ENCODE data around the gene KLHL10. TPM values are rescaled to one million over a fixed set of nuclear protein-coding genes. Genes with fewer than 3 reads are reported as not detected.
A peak's percentile ranks its signal among the peaks of the same experiment; 100 is the strongest.

KLHL10 gene
- total and polyA plus RNA-seq, 2 of the 4 experiments (the other 2 are of a cell fraction), result 0.18 TPM; not detected in 1

GRCh38 chr17:41794540-41794975, 43.1 kb upstream of the KLHL10 start:
- ChIA-PET POLR2A (ENCODE audit: unreplicated experiment) (interaction anchor here (0.5 to 0.8 kb wide), 2 partner anchors 8 to 123 kb away, joined by 3 to 5 read pairs; no protein-coding TSS in a partner anchor), CTCF (no interaction called here)
- Histone ChIP-seq H3K4me3 (ENCODE audit: insufficient read depth, low read depth, low read length) (no peak overlapping the region), H2AK9ac (replicated peaks; ENCODE audit: low read depth, low read length, poor library complexity) (peak overlapping the region; percentile 58), H2BK5ac (ENCODE audit: low read depth, low read length, poor library complexity, severe bottlenecking) (no peak overlapping the region), H3K23ac (ENCODE audit: low read depth, low read length) (no peak overlapping the region), H2BK120ac (ENCODE audit: low read depth, low read length) (peak overlapping the region; percentile 63; the same call in 1 of the 2 replicates), H2AFZ (replicated peaks; ENCODE audit: low read length, poor library complexity) (no peak overlapping the region), H4K20me1 (ENCODE audit: insufficient read depth, low read length) (no peaks in the 10 kb centered on the region), H3K4me2 (ENCODE audit: low read depth, low read length) (no peak overlapping the region), H3K79me1 (ENCODE audit: low read depth in 1 of 2, low read length in 2 of 2) (no peaks in the 10 kb centered on the region), H4K5ac (ENCODE audit: low read depth, low read length) (no peak overlapping the region), H3K4ac (ENCODE audit: low read depth, low read length) (peak overlapping the region; percentile 10), H3K9ac (ENCODE audit: low read depth, low read length) (no peak overlapping the region), H2AK5ac (ENCODE audit: low read depth, low read length) (peak overlapping the region; percentile 86; the same call in 1 of the 2 replicates), H3K14ac (replicated peaks; ENCODE audit: low read depth, low read length) (peak overlapping the region; percentile 33), H3K56ac (ENCODE audit: extremely low read depth, insufficient read depth, low read length) (no peak overlapping the region), H2BK15ac (ENCODE audit: low read depth, low read length) (peak overlapping the region; percentile 51; the same call in 1 of the 3 replicates), H2BK20ac (ENCODE audit: low read depth, low read length) (peak overlapping the region; percentile 68; the same call in 1 of the 2 replicates), H3K9me3 (ENCODE audit: control insufficient read depth, insufficient read depth, low read length) (no peaks in the 10 kb centered on the region), H4K91ac (ENCODE audit: insufficient read depth, low read depth, low read length) (peak overlapping the region; percentile 24; the same call in 1 of the 2 replicates), H3K18ac (ENCODE audit: low read depth, low read length) (peak overlapping the region; percentile 13), H3K27me3 (ENCODE audit: control insufficient read depth, insufficient read depth, low read length) (no peaks in the 10 kb centered on the region), H3K27ac (ENCODE audit: insufficient read depth, low read length) (peak overlapping the region; percentile 52; the same call in 1 of the 2 replicates), H3K4me1 (ENCODE audit: control insufficient read depth, insufficient read depth, low read length) (peaks cover 23% of the 10 kb centered on the region), H3K36me3 (ENCODE audit: control insufficient read depth, insufficient read depth, low read length) (no peaks in the 10 kb centered on the region), H3K9me1 (ENCODE audit: insufficient read depth, low read length) (peaks cover 13% of the 10 kb centered on the region), H4K8ac (ENCODE audit: low read depth in 2 of 2, low read length in 2 of 2) (peak overlapping the region in 1 of 2 experiments; percentile 45; a peak in 2 of 4 replicates)
- intact Hi-C loops (cut with micrococcal nuclease), result no loop called here
- TF ChIP-seq NFE2L2 (IDR thresholded peaks at IDR 0.05; ENCODE audit: low read depth, low read length) (no peak), RCOR1 (IDR thresholded peaks at IDR 0.05; ENCODE audit: insufficient replicate concordance, low read length) (no peak), CTCF (conservative IDR thresholded peaks at IDR 0.05; ENCODE audit: low read depth, low read length) (no peak), POLR2A (IDR thresholded peaks at IDR 0.05; ENCODE audit: low read depth, low read length) (no peak), CHD1 (IDR thresholded peaks at IDR 0.05; ENCODE audit: low read depth, low read length) (no peak), MAFK (IDR thresholded peaks at IDR 0.05; ENCODE audit: low read depth, low read length) (no peak), FOS (IDR thresholded peaks at IDR 0.05; ENCODE audit: low read depth, low read length) (no peak), RFX5 (IDR thresholded peaks at IDR 0.05; ENCODE audit: low read depth, low read length) (no peak), MXI1 (IDR thresholded peaks at IDR 0.05; ENCODE audit: borderline replicate concordance, low read depth, low read length) (no peak), CEBPB (IDR thresholded peaks at IDR 0.05; ENCODE audit: low read depth, low read length) (no peak), USF2 (IDR thresholded peaks at IDR 0.05; ENCODE audit: low read depth, low read length) (no peak), ELK1 (IDR thresholded peaks at IDR 0.05; ENCODE audit: borderline replicate concordance, low read depth, low read length) (no peak), BHLHE40 (IDR thresholded peaks at IDR 0.05; ENCODE audit: low read depth, low read length) (no peak), MAZ (IDR thresholded peaks at IDR 0.05; ENCODE audit: borderline replicate concordance, low read depth, low read length) (no peak), RAD21 (IDR thresholded peaks at IDR 0.05; ENCODE audit: low read length) (no peak)
- WGBS, 2 experiments (ENCODE audit: extremely low coverage in 2 of 2, insufficient read length in 1 of 2), result 80% methylated on average over 2 of the region's 5 CpGs; no CpG with 5 or more reads in 1 of the 2 experiments
- DNase-seq (no peak), ATAC-seq (ENCODE audit: low read depth) (no peak)
- BruUV-seq (replicated peaks), result no TSS peak
- in situ Hi-C loops (cut with MboI; ENCODE audit: low sequenced_read_pairs), result no loop called here
- dilution Hi-C loops (cut with HindIII; ENCODE audit: low sequenced_read_pairs, unreplicated experiment), result no loop called here

Measured in IMR-90 (cell line).